ENCODE results near the gene HAAO.
A peak's percentile ranks its signal among the peaks of the same experiment; 100 is the strongest.

The HAAO gene

DNA sequence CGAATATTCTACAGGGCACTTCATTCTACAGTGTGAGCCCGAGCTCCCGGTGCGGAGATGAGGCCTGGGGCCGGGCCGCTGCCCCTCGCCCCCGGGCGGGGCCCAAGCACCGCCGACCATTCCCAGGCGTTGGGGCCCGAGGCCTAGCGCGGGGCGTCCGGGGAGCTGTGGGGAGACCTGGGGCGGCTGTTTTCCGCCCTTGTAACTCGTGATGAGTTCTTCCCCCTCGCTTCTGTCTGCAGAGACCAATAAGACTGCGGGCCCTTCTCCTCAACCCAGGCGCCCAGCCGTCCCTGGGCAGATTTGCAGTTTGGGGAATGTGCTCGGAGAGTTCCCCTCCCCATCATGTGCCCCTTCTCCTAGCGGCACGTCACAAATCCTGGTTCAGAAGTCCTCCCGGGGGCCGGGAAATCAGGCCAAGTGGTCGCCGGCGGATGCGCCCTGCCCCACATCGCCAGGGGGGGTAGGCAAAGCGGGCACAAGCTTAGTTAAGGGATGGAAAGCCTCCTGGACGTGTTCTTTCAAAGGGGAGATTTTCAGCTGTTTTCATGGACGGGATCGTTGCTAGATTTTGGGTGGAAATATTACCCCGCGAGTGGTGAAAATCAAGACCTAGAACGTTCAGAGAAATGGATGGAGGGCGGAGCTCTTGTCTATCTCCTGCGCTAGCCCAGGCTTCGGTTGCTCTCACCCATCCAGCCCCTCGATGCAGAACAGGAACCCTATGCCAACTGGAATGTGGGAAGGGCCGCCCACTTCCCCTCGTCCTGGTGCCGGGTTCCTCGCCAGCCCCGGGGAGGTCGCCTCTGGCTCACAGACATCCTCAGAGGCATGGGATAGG is 18.8 kb upstream of the HAAO start:
- no peak for DNase-seq (ENCODE audit: low read depth in 1 of 2, low spot score in 1 of 2)
- H3K27me3 ChIP-seq (ENCODE audit: insufficient read depth, poor library complexity, severe bottlenecking), result no peaks in the 10 kb centered on the region
- TF ChIP-seq GABPA (IDR thresholded peaks at IDR 0.05; ENCODE audit: low read depth) (no peak), CTCF (IDR thresholded peaks at IDR 0.05; ENCODE audit: insufficient read depth, low read length) (no peak), POLR2AphosphoS5 (IDR thresholded peaks at IDR 0.05; ENCODE audit: low read depth) (no peak), SPI1 (IDR thresholded peaks at IDR 0.05; ENCODE audit: borderline replicate concordance, low read depth) (no peak)
- TF ChIP-seq, protein P1, sequence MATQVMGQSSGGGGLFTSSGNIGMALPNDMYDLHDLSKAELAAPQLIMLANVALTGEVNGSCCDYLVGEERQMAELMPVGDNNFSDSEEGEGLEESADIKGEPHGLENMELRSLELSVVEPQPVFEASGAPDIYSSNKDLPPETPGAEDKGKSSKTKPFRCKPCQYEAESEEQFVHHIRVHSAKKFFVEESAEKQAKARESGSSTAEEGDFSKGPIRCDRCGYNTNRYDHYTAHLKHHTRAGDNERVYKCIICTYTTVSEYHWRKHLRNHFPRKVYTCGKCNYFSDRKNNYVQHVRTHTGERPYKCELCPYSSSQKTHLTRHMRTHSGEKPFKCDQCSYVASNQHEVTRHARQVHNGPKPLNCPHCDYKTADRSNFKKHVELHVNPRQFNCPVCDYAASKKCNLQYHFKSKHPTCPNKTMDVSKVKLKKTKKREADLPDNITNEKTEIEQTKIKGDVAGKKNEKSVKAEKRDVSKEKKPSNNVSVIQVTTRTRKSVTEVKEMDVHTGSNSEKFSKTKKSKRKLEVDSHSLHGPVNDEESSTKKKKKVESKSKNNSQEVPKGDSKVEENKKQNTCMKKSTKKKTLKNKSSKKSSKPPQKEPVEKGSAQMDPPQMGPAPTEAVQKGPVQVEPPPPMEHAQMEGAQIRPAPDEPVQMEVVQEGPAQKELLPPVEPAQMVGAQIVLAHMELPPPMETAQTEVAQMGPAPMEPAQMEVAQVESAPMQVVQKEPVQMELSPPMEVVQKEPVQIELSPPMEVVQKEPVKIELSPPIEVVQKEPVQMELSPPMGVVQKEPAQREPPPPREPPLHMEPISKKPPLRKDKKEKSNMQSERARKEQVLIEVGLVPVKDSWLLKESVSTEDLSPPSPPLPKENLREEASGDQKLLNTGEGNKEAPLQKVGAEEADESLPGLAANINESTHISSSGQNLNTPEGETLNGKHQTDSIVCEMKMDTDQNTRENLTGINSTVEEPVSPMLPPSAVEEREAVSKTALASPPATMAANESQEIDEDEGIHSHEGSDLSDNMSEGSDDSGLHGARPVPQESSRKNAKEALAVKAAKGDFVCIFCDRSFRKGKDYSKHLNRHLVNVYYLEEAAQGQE (IDR thresholded peaks at IDR 0.05; ENCODE audit: insufficient replicate concordance, low read depth), result no peak
- H3K27ac ChIP-seq (replicated peaks), result peak overlapping the region; percentile 90
- peak overlapping the region; percentile 44 for H3K4me3 ChIP-seq (replicated peaks; ENCODE audit: insufficient read depth, low read length)

DNA sequence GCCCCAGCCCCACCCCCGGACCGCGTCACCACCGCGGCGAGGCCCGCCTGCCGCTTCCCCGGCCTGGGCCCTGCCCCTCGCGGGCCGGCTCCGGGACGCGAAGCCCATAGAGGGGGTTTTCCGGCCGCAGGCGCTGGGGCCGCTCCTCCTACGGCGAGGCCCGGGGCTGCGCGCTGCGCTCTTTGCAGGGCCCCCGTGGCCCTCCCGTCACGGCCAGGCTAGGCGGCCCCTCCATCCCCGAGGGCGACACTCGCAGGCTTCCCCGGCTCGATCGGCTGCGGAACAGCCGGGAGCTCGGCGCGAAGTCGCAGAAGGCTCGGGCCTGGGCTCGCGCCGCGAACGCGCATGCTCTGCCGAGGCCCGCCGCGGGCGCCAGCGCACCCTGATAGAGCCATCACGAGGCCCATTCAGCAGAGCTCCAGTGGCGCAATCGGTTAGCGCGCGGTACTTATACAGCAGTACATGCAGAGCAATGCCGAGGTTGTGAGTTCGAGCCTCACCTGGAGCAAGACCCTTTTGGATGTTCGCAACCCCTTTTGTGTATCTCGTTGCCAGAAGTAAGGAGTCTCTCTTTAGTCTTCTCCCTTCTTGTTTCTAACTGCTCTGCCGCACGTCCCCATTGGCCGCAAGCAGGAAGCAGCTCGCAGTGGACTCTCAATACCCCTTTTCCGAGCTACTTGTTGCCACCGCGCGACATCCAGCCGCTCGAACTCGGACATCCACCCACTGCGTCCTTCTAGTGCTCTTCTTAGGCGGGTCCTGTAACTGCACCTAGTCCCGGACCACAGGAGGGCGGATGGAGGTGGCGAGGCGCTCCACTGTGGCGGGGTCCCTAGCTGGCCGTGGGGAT is 18.0 kb upstream of the HAAO start:
- DNase-seq (ENCODE audit: low read depth in 1 of 2, low spot score in 1 of 2), result peak; percentile 90 to 96
- Histone ChIP-seq H3K27me3 (ENCODE audit: insufficient read depth, poor library complexity, severe bottlenecking) (no peaks in the 10 kb centered on the region), H3K4me3 (replicated peaks; ENCODE audit: insufficient read depth, low read length) (peak overlapping the region; percentile 44), H3K27ac (replicated peaks) (peak overlapping the region; percentile 90)
- TF ChIP-seq SPI1 (IDR thresholded peaks at IDR 0.05; ENCODE audit: borderline replicate concordance, low read depth), result 0 out of 2 replicates have a peak, but pooled peaks have one; percentile 1
- TF ChIP-seq POLR2AphosphoS5 (IDR thresholded peaks at IDR 0.05; ENCODE audit: low read depth), result peak; percentile 70; the same call in 1 of the 2 replicates
- no peak for TF ChIP-seq GABPA (IDR thresholded peaks at IDR 0.05; ENCODE audit: low read depth)
- no peak for TF ChIP-seq CTCF (IDR thresholded peaks at IDR 0.05; ENCODE audit: insufficient read depth, low read length)

DNA sequence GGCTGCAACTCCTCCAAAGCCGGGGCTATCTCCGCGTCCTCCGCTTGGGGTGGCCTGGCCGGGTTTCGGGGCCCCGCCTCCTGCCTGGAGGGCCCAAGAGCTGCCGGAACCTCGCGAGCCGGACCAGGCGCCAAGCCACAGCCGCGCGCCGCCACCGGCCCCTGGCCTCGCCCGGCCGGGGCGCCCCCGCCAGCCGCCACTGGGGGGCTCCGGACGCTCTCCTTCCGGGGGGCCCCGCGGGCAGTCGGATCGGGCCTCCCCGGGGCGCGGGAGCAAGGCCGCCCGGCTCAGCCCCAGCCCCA is 17.4 kb upstream of the HAAO start:
- DNase-seq (ENCODE audit: low read depth in 1 of 2, low spot score in 1 of 2), result peak in 1 of 2 experiments; percentile 82
- TF ChIP-seq POLR2AphosphoS5 (IDR thresholded peaks at IDR 0.05; ENCODE audit: low read depth) (no peak), GABPA (IDR thresholded peaks at IDR 0.05; ENCODE audit: low read depth) (no peak), SPI1 (IDR thresholded peaks at IDR 0.05; ENCODE audit: borderline replicate concordance, low read depth) (no peak), CTCF (IDR thresholded peaks at IDR 0.05; ENCODE audit: insufficient read depth, low read length) (no peak)
- TF ChIP-seq, protein P1 (IDR thresholded peaks at IDR 0.05; ENCODE audit: insufficient replicate concordance, low read depth), result no peak

More for the DNA sequence above, 17.4 kb upstream of the HAAO start:
- Histone ChIP-seq H3K27me3 (ENCODE audit: insufficient read depth, poor library complexity, severe bottlenecking) (no peaks in the 10 kb centered on the region), H3K4me3 (replicated peaks; ENCODE audit: insufficient read depth, low read length) (peak overlapping the region; percentile 44), H3K27ac (replicated peaks) (peak overlapping the region; percentile 64)

Data from HL-60 (cell line).